Left lobe of liver (tissue), 2 donors: ENCODE results near the gene HSD3B7. TPM values are rescaled to one million over a fixed set of nuclear protein-coding genes. Genes with fewer than 3 reads are reported as not detected.
"Not testable (repeated sequence)": the region's sequence is repeated elsewhere in the genome, so short reads cannot be mapped to it uniquely, and the experiment has no call there.

Experiments used
- ATAC-seq: fragments of 200-7000 bp; cut with Tn5 transposase; one replicate; pipeline ENCODE4 v1.9.1; 2020; ENCODE audit warnings: mild to moderate bottlenecking, moderate library complexity
- DNase-seq: peaks from one replicate; pipeline ENCODE4 v3.0.0-alpha.2; 2020; ENCODE audit warnings: low spot score
- total RNA-seq: library from RNA; stranded (reverse); gene quantifications from one replicate; pipeline ENCODE4 v1.2.1, GENCODE V29; 2021
- donor health status: DM: no; HTN: no; CAD: no; lungs with moderate emphysema.
- donor health status: DM: no; HTN: yes; CAD: no.

The HSD3B7 gene
- total RNA-seq, 1 donor from 2014 or later = 71.5 TPM

DNA sequence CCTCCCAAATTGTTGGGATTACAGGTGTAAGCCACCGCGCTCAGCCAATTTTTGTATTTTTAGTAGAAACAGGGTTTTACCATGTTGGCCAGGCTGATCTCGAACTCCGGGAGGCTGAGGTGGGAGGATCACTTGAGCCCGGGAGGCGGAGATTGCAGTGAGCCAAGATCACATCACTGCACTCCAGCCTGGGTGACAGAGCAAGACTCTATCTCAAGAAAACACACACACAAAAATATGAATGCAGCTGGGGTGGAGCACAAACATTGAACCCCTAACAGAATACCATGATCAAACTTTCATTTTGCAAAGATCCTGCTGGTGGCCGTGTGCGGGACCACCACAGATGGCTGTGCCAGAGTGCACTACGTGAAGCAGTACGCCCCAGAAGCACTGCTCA, 32.7 kb downstream of the HSD3B7 start:
- not testable (repeated sequence) for ATAC-seq, DNase-seq

DNA sequence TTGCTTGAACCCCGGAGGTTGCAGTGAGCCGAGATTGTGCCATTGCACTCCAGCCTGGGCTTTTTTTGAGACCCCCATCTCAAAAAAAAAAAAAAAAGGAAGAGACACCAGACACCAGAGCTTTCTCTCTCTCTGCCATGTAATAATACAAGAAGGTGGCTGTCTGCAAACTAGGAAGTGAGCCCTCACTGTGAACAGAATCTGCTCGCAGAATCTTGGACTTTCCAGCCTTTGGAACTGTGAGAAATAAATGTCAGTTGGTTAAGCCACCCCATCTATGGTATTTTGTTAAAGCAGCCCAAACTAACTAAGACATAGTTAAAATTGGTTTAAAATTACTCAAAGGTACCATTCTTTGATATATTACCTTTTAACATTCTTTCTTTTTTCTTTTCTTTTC, 35.5 kb downstream of the HSD3B7 start:
- DNase-seq (no peak), ATAC-seq (no peak)

DNA sequence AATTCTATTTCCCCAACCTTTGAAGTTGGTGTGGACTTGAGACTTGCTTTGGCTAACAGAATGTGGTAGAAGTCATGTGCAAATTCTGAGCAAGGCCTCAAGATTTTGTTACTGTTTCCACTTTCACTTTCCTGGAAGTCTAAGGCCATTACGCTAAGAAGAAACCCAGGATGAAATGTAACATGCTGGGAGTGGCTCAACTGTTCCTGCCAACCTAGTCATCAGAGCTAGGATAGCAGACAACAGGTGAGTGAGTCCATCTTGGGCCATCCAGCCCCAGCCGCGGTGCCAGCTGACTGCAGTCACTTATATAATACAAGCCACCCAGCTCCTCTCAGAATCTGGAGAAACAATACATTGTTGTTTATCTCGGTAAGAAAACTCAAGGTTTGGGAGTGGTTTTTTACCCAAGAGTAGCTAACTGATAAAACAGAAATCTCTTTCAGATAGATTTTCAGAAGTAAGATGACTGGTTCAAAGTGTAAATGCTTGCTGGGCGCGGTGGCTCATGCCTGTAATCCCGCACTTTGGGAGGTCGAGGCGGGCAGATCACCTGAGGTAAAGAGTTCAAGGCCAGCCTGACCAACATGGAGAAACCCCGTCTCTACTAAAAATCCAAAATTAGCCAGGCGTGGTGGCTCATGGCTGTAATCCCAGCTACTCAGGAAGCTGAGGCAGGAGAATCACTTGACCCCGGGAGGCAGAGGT, 37.7 kb downstream of the HSD3B7 start:
- no peak for DNase-seq

DNA sequence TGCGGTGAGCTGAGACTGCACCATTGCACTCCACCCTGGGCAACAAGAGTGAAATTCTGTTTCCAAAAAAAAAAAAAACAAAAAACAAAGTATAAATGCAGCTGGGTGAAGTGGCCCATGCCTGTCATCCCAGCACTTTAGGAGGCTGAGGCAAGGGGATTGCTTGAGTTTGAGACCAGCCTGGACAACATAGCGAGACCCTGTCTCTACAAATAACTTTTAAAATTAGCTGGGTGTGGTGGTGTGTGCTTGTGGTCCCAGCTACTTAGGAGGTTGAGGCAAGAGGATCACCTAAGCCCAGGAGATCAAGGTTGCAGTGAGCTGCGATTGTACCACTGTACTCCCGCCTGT, 38.2 kb downstream of the HSD3B7 start:
- DNase-seq (no peak), ATAC-seq (no peak)

More for the DNA sequence above, 37.7 kb downstream of the HSD3B7 start:
- no peak for ATAC-seq

DNA sequence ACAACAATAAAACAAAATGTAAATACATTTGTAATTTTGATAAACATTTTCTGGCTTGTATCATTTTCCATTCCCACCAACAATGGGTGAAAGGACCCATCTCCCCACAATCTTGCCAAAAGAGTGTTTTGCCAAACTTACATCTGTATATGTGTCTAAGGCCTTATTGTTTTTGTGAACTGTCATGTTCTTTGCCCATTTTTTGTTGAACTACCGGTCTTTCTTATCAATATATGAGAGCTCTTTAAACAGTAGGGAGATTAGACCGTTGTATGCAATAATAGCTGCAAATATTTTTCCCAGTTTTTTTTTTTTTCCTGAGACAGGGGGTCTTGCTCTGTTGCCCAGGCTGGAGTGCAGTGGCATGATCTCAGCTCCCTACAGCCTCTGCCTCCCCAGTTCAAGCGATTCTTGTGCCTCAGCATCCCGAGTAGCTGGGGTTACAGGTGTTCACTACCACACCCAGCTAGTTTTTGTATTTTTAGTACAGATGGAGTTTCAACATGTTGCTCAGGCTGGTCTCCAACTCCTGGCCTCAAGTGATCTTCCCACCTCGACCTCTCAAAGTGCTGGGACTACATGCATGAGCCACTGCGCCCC, 38.7 kb downstream of the HSD3B7 start:
- DNase-seq (no peak), ATAC-seq (no peak)

DNA sequence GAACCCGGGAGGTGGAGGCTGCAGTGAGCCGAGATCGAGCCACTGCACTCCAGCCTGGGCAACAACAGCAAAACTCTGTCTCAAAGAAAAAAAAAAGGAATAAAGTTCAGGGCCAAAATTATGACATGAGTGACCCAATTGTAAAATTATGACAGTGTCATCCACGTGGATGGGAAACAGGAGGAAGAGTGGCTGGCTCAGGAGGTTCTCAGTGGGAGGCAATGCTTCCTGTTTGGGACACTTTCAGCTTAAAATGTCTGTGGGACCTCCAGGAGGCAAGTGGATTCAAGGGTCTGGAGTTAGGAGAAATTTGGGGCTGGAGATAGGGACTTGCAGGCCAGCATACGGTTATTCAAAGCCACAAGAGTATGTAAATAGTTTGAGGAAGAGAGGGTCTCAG, 40.3 kb downstream of the HSD3B7 start:
- ATAC-seq (peak; percentile 23), DNase-seq (no peak)

DNA sequence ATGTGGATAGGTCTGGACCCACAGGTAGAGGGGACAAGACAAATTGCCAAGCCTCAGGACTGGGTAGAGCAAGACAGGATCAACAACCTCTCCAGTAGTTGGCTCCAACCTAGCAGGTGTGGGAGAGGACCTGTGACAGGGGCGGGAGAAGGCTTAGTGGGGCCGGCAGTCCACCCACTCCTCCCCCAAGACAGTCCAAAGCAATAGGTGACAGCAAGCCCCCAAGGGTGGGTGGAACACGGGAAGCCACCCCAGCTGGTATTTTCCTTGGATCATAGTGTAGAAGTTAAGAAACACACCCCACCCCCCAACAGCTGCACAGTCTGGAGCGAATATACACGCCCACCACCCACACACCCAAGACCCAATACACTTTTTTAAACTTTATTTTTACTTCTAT, 44.3 kb downstream of the HSD3B7 start:
- no peak for DNase-seq
- ATAC-seq = no peak

DNA sequence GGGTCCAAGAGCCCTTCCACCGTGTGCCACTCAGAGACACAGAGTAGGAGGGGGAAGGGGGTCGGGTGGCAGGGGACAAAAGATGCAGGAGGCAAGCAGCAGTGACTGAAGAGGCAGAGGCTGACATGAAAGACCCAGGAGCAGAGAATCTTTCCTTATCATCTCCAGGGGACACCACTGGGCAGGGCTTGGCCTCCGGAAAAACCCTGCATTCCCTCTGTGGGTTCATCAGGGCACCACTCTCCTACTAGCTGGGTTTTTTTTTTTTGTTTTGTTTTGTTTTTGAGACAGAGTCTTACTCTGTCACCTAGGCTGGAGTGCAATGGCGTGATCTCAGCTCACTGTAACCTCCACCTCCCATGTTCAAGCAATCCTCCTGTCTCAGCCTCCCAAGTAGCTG, 46.3 kb downstream of the HSD3B7 start:
- no peak for DNase-seq
- no peak for ATAC-seq

DNA sequence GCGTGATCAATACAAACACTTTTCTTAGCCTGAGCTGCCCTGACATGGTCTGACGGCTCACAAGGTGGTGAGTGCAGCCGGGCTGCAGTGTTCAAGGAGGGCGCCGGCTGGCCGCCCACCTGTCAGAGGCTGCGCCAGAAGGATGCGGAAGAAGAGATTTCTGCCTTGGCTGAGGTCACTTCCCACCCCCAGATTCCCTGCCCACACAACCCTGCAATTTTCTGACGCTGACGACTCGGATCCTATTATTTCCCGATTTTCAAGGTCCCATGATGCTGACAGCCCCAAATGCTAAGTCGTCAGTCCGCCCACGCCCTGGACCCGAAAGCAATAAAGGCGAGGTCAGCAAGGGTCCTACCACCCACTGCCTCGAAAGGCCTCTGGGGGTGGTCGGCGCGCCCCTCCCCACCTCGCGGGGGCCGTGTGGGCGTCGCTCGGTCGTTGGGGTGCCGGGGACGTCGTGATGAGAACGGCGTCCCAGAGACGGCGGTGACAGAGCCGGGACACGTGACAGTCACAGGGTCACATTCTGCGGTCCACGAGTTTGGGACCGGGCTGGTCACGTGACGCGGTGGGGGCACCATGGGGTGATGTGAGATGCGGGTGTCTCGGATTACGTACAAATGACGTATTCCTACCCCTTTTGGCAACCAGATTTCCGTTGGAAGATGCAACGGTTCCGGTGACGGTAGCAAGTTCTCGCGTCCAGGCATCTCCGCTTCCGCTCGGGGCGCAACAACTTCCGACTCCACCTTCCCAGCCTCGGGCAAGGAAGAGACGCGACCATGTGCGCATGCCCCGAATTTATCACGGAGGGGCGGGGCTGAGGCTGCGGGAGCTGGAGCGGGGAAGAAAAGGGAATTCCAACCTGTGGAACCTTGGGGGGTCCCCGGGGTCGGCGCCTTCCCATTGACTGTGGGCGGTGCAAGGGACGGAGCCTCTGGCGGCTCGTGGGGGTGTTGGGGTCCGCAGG, 48.0 kb downstream of the HSD3B7 start, which contains the start of gene STX4:
STX4 (plus strand) TSS at position 823 of the 973 bp plus-strand sequence. CDS start 248 bp downstream, outside the sequence.
- DNase-seq (peak; percentile 98), ATAC-seq (peak; percentile 92)

DNA sequence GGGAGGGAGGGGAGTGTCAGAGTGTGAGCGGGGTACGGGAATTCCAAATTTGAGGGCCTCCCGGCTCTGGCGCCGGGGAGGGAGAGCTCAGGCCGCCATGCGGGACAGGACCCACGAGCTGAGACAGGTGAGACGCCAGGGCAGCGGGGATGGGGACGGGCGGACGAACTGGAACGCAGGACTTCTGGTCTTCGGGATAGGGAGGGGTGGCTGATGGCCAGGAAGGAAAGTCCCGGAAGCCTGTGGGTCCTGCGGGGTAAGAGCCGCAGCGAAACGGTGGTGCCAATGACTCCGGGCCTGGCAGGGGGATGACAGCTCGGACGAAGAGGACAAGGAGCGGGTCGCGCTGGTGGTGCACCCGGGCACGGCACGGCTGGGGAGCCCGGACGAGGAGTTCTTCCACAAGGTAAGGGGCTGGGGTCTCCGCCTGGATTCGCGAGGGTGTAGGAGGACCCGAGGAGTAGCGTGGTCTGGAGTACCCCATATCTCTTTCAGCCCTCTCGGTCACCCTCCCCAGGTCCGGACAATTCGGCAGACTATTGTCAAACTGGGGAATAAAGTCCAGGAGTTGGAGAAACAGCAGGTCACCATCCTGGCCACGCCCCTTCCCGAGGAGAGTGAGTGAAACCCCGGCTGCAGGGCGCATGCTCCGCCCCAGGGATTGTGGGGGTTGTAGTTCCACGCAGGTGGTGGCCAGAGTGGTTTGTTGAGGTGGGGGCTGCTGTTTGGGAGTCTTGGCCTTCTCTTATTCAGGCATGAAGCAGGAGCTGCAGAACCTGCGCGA, 48.9 kb downstream of the HSD3B7 start:
- ATAC-seq (peak; percentile 88), DNase-seq (peak; percentile 94)

DNA sequence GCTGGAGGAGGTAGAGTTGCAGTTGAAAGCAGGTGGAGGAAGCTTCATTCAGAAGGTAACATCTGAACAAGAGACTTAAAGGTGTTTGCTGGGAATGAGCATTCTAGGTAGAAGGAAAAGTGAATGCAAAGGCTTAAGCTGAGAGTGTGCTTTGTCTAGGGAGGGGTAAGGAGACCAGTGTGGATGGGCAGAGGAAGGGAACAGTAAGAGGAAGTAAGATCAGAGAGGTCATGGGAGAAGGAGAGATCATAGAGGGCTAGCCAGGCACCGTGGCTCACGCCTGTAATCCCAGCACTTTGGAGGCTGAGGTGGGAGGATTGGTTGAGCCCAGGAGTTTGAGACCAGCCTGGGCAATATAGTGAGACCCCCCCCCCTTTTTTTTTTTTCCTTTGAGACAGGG, 51.7 kb downstream of the HSD3B7 start:
- DNase-seq (no peak), ATAC-seq (no peak)

Other genes with a start within 250 kb of the HSD3B7 start
- 23.0 TPM for gene PHKG2, start 236.8 kb upstream of the HSD3B7 start, total RNA-seq
- 0.40 TPM for gene CFAP119, start 223.1 kb upstream of the HSD3B7 start, total RNA-seq
- 35.7 TPM for gene RNF40, start 222.9 kb upstream of the HSD3B7 start, total RNA-seq
- gene ZNF629, start 198.0 kb upstream of the HSD3B7 start, total RNA-seq = 4.6 TPM
- 6.2 TPM for gene BCL7C, start 91.1 kb upstream of the HSD3B7 start, total RNA-seq
- gene CTF1, start 88.6 kb upstream of the HSD3B7 start, total RNA-seq = 0.58 TPM
- 3.6 TPM for gene FBXL19, start 61.6 kb upstream of the HSD3B7 start, total RNA-seq
- 51.3 TPM for gene ORAI3, start 36.1 kb upstream of the HSD3B7 start, total RNA-seq
- 8.2 TPM for gene SETD1A, start 27.5 kb upstream of the HSD3B7 start, total RNA-seq
- gene STX1B, start 25.4 kb downstream of the HSD3B7 start, total RNA-seq = 4.2 TPM
- 24.6 TPM for gene STX4, start 48.4 kb downstream of the HSD3B7 start, total RNA-seq
- gene ZNF668, start 89.0 kb downstream of the HSD3B7 start, total RNA-seq = 3.6 TPM
- 6.7 TPM for gene ZNF646, start 89.2 kb downstream of the HSD3B7 start, total RNA-seq
- 4.4 TPM for gene PRSS53, start 103.7 kb downstream of the HSD3B7 start, total RNA-seq
- 101 TPM for gene VKORC1, start 109.6 kb downstream of the HSD3B7 start, total RNA-seq
- 42.7 TPM for gene BCKDK, start 123.2 kb downstream of the HSD3B7 start, total RNA-seq
- gene KAT8, start 132.5 kb downstream of the HSD3B7 start, total RNA-seq = 27.0 TPM
- 14.5 TPM for gene PRSS8, start 150.5 kb downstream of the HSD3B7 start, total RNA-seq
- 1.5 TPM for gene PRSS36, start 164.9 kb downstream of the HSD3B7 start, total RNA-seq
- 43.5 TPM for gene FUS, start 194.9 kb downstream of the HSD3B7 start, total RNA-seq
- gene PYCARD, start 217.6 kb downstream of the HSD3B7 start, total RNA-seq = 5.9 TPM
- gene TRIM72, start 228.9 kb downstream of the HSD3B7 start, total RNA-seq = not detected
- gene PYDC1, start 231.9 kb downstream of the HSD3B7 start, total RNA-seq = not detected